Activated CD8-positive, alpha-beta T cell treated with anti-CD3 and anti-CD28 coated beads for 36 hours (primary cell): Measurements from ENCODE around the gene POLD2. TPM values are rescaled to one million over a fixed set of nuclear protein-coding genes. Genes with fewer than 3 reads are reported as not detected.

Experiments used
- ATAC-seq: fragments of 200-7000 bp; cut with Tn5 transposase; one replicate; pipeline ENCODE4 v1.10.0; 2021; ENCODE audit warnings: mild to moderate bottlenecking, moderate library complexity
- CTCF ChIA-PET: fragments of 350-600 bp; sonication (Branson Sonifier 250); formaldehyde crosslinking; loops from one replicate; lab custom pipeline; 2021; ENCODE audit warnings: antibody characterized with exemption; lab: Charles Lee
- POLR2A ChIA-PET: fragments of 350-600 bp; sonication (Branson Sonifier 250); formaldehyde crosslinking; loops from one replicate; lab custom pipeline; 2021; ENCODE audit warnings: antibody characterized with exemption; lab: Charles Lee
- DNase-seq: peaks from one replicate; pipeline ENCODE4 v3.0.0-alpha.2; 2020
- H3K27ac Mint-ChIP-seq: one replicate; pipeline ENCODE4 v1.8.0; 2021; ENCODE audit warnings: mild to moderate bottlenecking, mixed read lengths
- H3K27me3 Mint-ChIP-seq: one replicate; pipeline ENCODE4 v1.8.0; 2021; ENCODE audit warnings: mixed read lengths
- H3K36me3 Mint-ChIP-seq: one replicate; pipeline ENCODE4 v1.8.0; 2021; ENCODE audit warnings: low read depth, mixed read lengths
- H3K4me1 Mint-ChIP-seq: one replicate; pipeline ENCODE4 v1.8.0; 2021; ENCODE audit warnings: low read depth, mixed read lengths
- H3K4me3 Mint-ChIP-seq: one replicate; pipeline ENCODE4 v1.8.0; 2021; ENCODE audit warnings: mild to moderate bottlenecking, moderate library complexity, mixed read lengths
- H3K9me3 Mint-ChIP-seq: one replicate; pipeline ENCODE4 v1.8.0; 2021; ENCODE audit warnings: mixed read lengths
- intact Hi-C: fragments of 100-400 bp; cut with micrococcal nuclease; formaldehyde crosslinking; loops from one replicate; pipeline ENCODE4 v1.10.0; 2022
- microRNA-seq: library from miRNA; unstranded; fragments of <30 nt; microRNA quantifications from one replicate; pipeline ENCODE4 v1.2.0, GENCODE V29; 2022; ENCODE audit warnings: borderline microRNAs expressed, borderline replicate concordance
- total RNA-seq, 2 experiments: library from RNA; stranded (reverse); gene quantifications; one replicate each; pipeline ENCODE4 v1.2.3, GENCODE V29; 2021
- TF ChIP-seq, protein P1 (sequence below): fragments of 200-600 bp; IDR thresholded peaks from one replicate; pipeline ENCODE4 v1.8.0; 2022; ENCODE audit warnings: antibody characterized with exemption, mild to moderate bottlenecking

The POLD2 gene
- total RNA-seq, 2 experiments from 2014 or later = 243 to 251 TPM

GRCh38 chr7:44066111-44066460 is 57.3 kb downstream of the POLD2 start:
- ATAC-seq (peak; percentile 19), DNase-seq (no peak)
- intact Hi-C loops = no loop called here
- TF ChIP-seq, protein P1, sequence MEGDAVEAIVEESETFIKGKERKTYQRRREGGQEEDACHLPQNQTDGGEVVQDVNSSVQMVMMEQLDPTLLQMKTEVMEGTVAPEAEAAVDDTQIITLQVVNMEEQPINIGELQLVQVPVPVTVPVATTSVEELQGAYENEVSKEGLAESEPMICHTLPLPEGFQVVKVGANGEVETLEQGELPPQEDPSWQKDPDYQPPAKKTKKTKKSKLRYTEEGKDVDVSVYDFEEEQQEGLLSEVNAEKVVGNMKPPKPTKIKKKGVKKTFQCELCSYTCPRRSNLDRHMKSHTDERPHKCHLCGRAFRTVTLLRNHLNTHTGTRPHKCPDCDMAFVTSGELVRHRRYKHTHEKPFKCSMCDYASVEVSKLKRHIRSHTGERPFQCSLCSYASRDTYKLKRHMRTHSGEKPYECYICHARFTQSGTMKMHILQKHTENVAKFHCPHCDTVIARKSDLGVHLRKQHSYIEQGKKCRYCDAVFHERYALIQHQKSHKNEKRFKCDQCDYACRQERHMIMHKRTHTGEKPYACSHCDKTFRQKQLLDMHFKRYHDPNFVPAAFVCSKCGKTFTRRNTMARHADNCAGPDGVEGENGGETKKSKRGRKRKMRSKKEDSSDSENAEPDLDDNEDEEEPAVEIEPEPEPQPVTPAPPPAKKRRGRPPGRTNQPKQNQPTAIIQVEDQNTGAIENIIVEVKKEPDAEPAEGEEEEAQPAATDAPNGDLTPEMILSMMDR = no peak
- no peak overlapping the region for H3K4me3 Mint-ChIP-seq
- no peaks in the 10 kb centered on the region for H3K27me3 Mint-ChIP-seq
- H3K36me3 Mint-ChIP-seq = peaks cover 4% of the 10 kb centered on the region
- H3K9me3 Mint-ChIP-seq = no peaks in the 10 kb centered on the region
- ChIA-PET POLR2A (interaction anchor here (1.2 to 6.5 kb wide), 8 partner anchors 9 to 48 kb away, joined by 5 to 79 read pairs (median 12); partner anchors contain the start of gene DBNL), CTCF (interaction anchor here (0.8 to 1.1 kb wide), 2 partner anchors 13 to 15 kb away, joined by 3 read pairs; no protein-coding TSS in a partner anchor)
- peaks cover 29% of the 10 kb centered on the region for H3K4me1 Mint-ChIP-seq
- H3K27ac Mint-ChIP-seq = no peak overlapping the region

DNA sequence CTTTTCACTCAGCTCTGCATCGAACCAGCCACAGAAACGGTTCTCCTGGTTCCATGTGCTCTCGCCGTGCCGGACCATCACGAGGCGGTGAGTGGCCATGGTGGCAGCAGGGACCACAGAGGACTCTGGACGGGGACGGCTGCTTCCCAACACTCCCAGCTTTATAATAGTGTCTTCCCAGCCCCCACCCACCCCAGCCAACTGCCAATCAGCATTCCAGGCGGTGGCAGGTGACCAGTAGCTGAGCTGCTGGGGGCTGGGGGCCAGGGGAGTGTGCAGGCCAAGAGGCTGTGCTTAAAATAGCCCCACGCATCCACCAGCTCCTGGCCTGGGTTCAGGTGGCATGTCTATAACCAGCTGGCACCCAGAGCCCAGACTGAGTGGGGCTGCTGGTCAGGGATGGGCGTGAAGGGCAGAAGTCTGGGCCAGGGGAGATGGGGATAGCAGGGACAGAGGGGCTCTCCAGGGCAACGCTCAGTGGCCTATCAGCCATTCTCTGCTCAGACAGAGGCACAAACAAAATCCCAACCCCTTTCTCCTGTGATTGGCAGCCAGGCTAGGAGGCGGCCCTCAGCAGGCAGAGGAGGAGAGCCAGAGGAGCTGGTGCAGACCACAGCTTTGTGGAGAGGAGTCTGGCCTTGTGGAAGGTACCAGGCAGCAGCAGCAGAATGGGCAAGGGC is 57.8 kb downstream of the POLD2 start, which contains the start of gene PGAM2:
PGAM2 (minus strand) TSS at position 137 of the 680 bp plus-strand sequence; CDS start at position 99, 38 bp downstream.
- CTCF ChIA-PET = interaction anchor here (0.8 to 1.1 kb wide), 2 partner anchors 12 to 15 kb away, joined by 3 read pairs; no protein-coding TSS in a partner anchor
- ATAC-seq = peak; percentile 43
- Mint-ChIP-seq H3K36me3 (peaks cover 4% of the 10 kb centered on the region), H3K9me3 (no peaks in the 10 kb centered on the region), H3K4me1 (peaks cover 29% of the 10 kb centered on the region), H3K27me3 (no peaks in the 10 kb centered on the region), H3K27ac (no peak within 1 kb of the TSS), H3K4me3 (no peak within 1 kb of the TSS)
- DNase-seq = peak; percentile 35
- TF ChIP-seq, protein P1 = no peak
- POLR2A ChIA-PET = interaction anchor here (0.5 to 6.5 kb wide), 10 partner anchors 9 to 426 kb away, joined by 3 to 79 read pairs (median 8); partner anchors contain the start of gene DBNL
- intact Hi-C loops = no loop called here

- Mint-ChIP-seq H3K27ac (no peak overlapping the region), H3K27me3 (no peaks in the 10 kb centered on the region), H3K4me3 (no peak overlapping the region), H3K9me3 (no peaks in the 10 kb centered on the region), H3K36me3 (peaks cover 9% of the 10 kb centered on the region), H3K4me1 (peaks cover 31% of the 10 kb centered on the region)
- ChIA-PET CTCF (interaction anchor here (1.2 kb wide), 1 partner anchor 8 kb away, joined by 4 read pairs; no protein-coding TSS in a partner anchor), POLR2A (interaction anchor here (0.5 to 6.5 kb wide), 9 partner anchors 12 to 427 kb away, joined by 3 to 79 read pairs (median 5); partner anchors contain the start of gene DBNL)
- DNase-seq = peak; percentile 28
- TF ChIP-seq, protein P1 = no peak
- intact Hi-C loops = no loop called here
- no peak for ATAC-seq
These were observed 58.4 kb downstream of the POLD2 start for GRCh38 chr7:44064791-44065430.

Small RNA genes lying within 50 kb of the gene (microRNA-seq; reads per million reads assigned to microRNA genes)
- gene MIR6838 = not detected

Other genes starting within 250 kb of the POLD2 start
- 10 to 100 TPM; 18.8 to 19.4 TPM for gene URGCP, start 217.0 kb downstream of the POLD2 start, total RNA-seq
- 10 to 100 TPM in 1 of 2 experiments, 1 to 10 TPM in 1; 8.8 to 10.2 TPM for gene UBE2D4, start 197.1 kb downstream of the POLD2 start, total RNA-seq
- not detected for gene SPDYE1, start 125.7 kb downstream of the POLD2 start, total RNA-seq
- 100 to 1,000 TPM; 108 to 110 TPM for gene DBNL, start 78.8 kb downstream of the POLD2 start, total RNA-seq
- gene PGAM2, start 58.0 kb downstream of the POLD2 start, total RNA-seq = under 1 TPM in 1 of 2 experiments, not detected in 1; 0.49 TPM
- gene POLM, start 41.0 kb downstream of the POLD2 start, total RNA-seq = 10 to 100 TPM; 35.4 to 37.2 TPM
- gene AEBP1, start 19.2 kb downstream of the POLD2 start, total RNA-seq = 10 to 100 TPM; 29.1 to 30.4 TPM
- not detected for gene MYL7, start 17.8 kb upstream of the POLD2 start, total RNA-seq
- gene GCK, start 65.9 kb upstream of the POLD2 start, total RNA-seq = 1 to 10 TPM; 2.1 to 2.6 TPM
- gene YKT6, start 77.4 kb upstream of the POLD2 start, total RNA-seq = 10 to 100 TPM; 49.3 to 50.9 TPM
- 1 to 10 TPM in 1 of 2 experiments, under 1 TPM in 1; 0.97 to 1.9 TPM for gene CAMK2B, start 202.0 kb upstream of the POLD2 start, total RNA-seq